Liver (tissue), 9 donors: ENCODE measurements around the gene RINT1. TPM values are rescaled to one million over a fixed set of nuclear protein-coding genes. Genes with fewer than 3 reads are reported as not detected.
"Not testable (repeated sequence)": the region's sequence is repeated elsewhere in the genome, so short reads cannot be mapped to it uniquely, and the experiment has no call there.

Source experiments
- DNase-seq: peaks from one replicate; pipeline ENCODE4 v3.0.0-alpha.2; 2017; ENCODE audit warnings: low spot score
- H3K27ac ChIP-seq, 2 donors: one replicate each; pipeline ENCODE4 v1.7.0; 2013; ENCODE audit warnings: inconsistent platforms in 2 of 2, low read length in 2 of 2, control low read depth in 1 of 2, low read depth in 1 of 2, mild to moderate bottlenecking in 1 of 2
- H3K27me3 ChIP-seq, 4 donors: one replicate each; pipeline versions ENCODE4 v1.6.1 to v1.7.0; 2013; ENCODE audit warnings: low read length in 3 of 4, inconsistent platforms in 1 of 4, mild to moderate bottlenecking in 1 of 4, moderate library complexity in 1 of 4; ENCODE audit not compliant: control insufficient read depth in 4 of 4, insufficient read depth in 4 of 4
- H3K36me3 ChIP-seq, 4 donors: one replicate each; pipeline versions ENCODE4 v1.6.1 to v1.7.0; 2013; ENCODE audit warnings: low read length in 3 of 4, mild to moderate bottlenecking in 3 of 4, low read depth in 1 of 4, moderate library complexity in 1 of 4; ENCODE audit not compliant: control insufficient read depth in 4 of 4, insufficient read depth in 3 of 4
- H3K4me1 ChIP-seq, 4 donors: one replicate each; pipeline versions ENCODE4 v1.6.1 to v1.7.0; 2013; ENCODE audit warnings: low read length in 3 of 4, mild to moderate bottlenecking in 3 of 4, moderate library complexity in 1 of 4; ENCODE audit not compliant: control insufficient read depth in 4 of 4, insufficient read depth in 4 of 4
- H3K4me3 ChIP-seq, 3 donors: one replicate each; pipeline versions ENCODE4 v1.6.1 to v1.7.0; 2013; ENCODE audit warnings: low read length in 3 of 3, control low read depth in 1 of 3, low read depth in 1 of 3, mild to moderate bottlenecking in 1 of 3
- H3K9ac ChIP-seq, 2 donors: one replicate each; pipeline ENCODE4 v1.7.0; 2013; ENCODE audit warnings: low read length in 2 of 2, mild to moderate bottlenecking in 2 of 2, moderate library complexity in 2 of 2, control low read depth in 1 of 2, low read depth in 1 of 2
- H3K9me3 ChIP-seq, 4 donors: one replicate each; pipeline versions ENCODE4 v1.6.1 to v1.7.0; 2013; ENCODE audit warnings: low read length in 3 of 4; ENCODE audit not compliant: control insufficient read depth in 4 of 4
- EGR1 ChIP-seq, 2 donors: IDR thresholded peaks; 2 replicates each; pipeline ENCODE4 v1.6.1; 2016 to 2018; ENCODE audit warnings: antibody characterized with exemption in 2 of 2, low read depth in 2 of 2
- FOXA1 ChIP-seq: IDR thresholded peaks from 2 replicates; pipeline ENCODE4 v1.6.1; 2016; ENCODE audit warnings: antibody characterized with exemption
- FOXA2 ChIP-seq: IDR thresholded peaks from 2 replicates; pipeline ENCODE4 v1.6.1; 2016; ENCODE audit warnings: antibody characterized with exemption
- GABPA ChIP-seq, 2 donors: IDR thresholded peaks in 1 of 2; conservative IDR thresholded peaks in 1 of 2; 2 replicates each; pipeline ENCODE4 v1.6.1; 2016; ENCODE audit warnings: antibody characterized with exemption in 2 of 2, mild to moderate bottlenecking in 1 of 2, moderate library complexity in 1 of 2
- HNF4A ChIP-seq, 2 donors: conservative IDR thresholded peaks; 2 replicates each; pipeline ENCODE4 v1.6.1; 2016; ENCODE audit warnings: antibody characterized with exemption in 2 of 2, mild to moderate bottlenecking in 2 of 2
- HNF4G ChIP-seq: IDR thresholded peaks from 2 replicates; pipeline ENCODE4 v1.6.1; 2016; ENCODE audit warnings: antibody characterized with exemption
- NR2F2 ChIP-seq: IDR thresholded peaks from 2 replicates; pipeline ENCODE4 v1.6.1; 2016; ENCODE audit warnings: antibody characterized with exemption
- RAD21 ChIP-seq, 2 donors: IDR thresholded peaks; 2 replicates each; pipeline ENCODE4 v1.6.1; 2016; ENCODE audit warnings: antibody characterized with exemption in 2 of 2, mild to moderate bottlenecking in 2 of 2
- RXRA ChIP-seq, 2 donors: IDR thresholded peaks; 2 replicates each; pipeline ENCODE4 v1.6.1; 2017 to 2018; ENCODE audit warnings: antibody characterized with exemption in 2 of 2, mild to moderate bottlenecking in 1 of 2
- SP1 ChIP-seq: IDR thresholded peaks from 2 replicates; pipeline ENCODE4 v1.6.1; 2018; ENCODE audit warnings: antibody characterized with exemption, mild to moderate bottlenecking
- TAF1 ChIP-seq: conservative IDR thresholded peaks from 2 replicates; pipeline ENCODE4 v1.6.1; 2016; ENCODE audit warnings: antibody characterized with exemption, mild to moderate bottlenecking
- YY1 ChIP-seq: IDR thresholded peaks from 2 replicates; pipeline ENCODE4 v1.6.1; 2016; ENCODE audit warnings: antibody characterized with exemption, mild to moderate bottlenecking
- WGBS: extraction: QIAGEN DNeasy Blood & Tissue Kit; methylation state at CpG from one replicate; pipeline ENCODE4 v1.1.7; 2013; 5-methylcytosine and 5-hydroxymethylcytosine counted together
- polyA plus RNA-seq, 2 donors: library from polyadenylated mRNA; stranded (reverse) in 1 of 2; unstranded in 1 of 2; fragments of 200-250 nt in 1 of 2; fragments of >200 nt in 1 of 2; fragmentation: Nextera tagmentation in 1 of 2; extraction: Ambion mirVana in 1 of 2; gene quantifications; one replicate each; pipeline versions ENCODE4 v1.2.1 to v1.2.3, GENCODE V29; 2013 to 2015
- total RNA-seq, 2 donors: library from RNA; depleted of rRNA; stranded (reverse); fragments of >200 nt; gene quantifications; one replicate each; pipeline ENCODE4 v1.2.3, GENCODE V29; 2014
- TF ChIP-seq, protein P1 (sequence below): fragments of 150-350 bp; IDR thresholded peaks from 2 replicates; pipeline ENCODE4 v1.5.1; 2017; ENCODE audit warnings: improper control_type of control experiment, low read depth, low read length; ENCODE audit not compliant: missing input control
- TF ChIP-seq, protein P2 (sequence below): IDR thresholded peaks from 2 replicates; pipeline ENCODE4 v1.6.1; 2016; ENCODE audit warnings: antibody characterized with exemption, mild to moderate bottlenecking
- TF ChIP-seq, protein P3 (sequence below): IDR thresholded peaks from 2 replicates; pipeline ENCODE4 v1.6.1; 2016; ENCODE audit warnings: antibody characterized with exemption
- donor health status: healthy.
- donor health status: healthy.
- donor health status: healthy.
- donor health status: healthy.
- donor health status: healthy.

RINT1 gene
- total and polyA plus RNA-seq, 4 donors: 4.5 to 10.9 (median 7.2) TPM

DNA sequence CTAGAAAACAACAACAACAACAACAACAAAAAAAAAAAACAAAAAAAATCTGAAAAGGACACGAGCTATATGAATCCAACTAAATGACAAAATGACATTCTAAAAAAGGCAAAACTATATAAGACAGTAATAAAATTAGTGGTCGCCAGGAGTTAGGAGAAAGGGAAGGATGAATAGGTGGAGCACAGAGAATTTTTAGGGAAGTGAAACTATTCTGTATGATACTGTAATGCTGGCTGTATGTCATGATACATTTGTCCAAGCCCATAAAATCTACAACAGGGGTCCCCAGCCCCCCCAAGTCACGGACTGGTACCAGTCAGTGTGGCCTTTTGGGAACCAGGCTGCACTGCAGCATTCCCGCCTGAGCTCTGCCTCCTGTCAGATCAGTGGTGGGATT lies 7.2 kb upstream of the RINT1 start:
- no peaks in the 10 kb centered on the region for H3K9me3 ChIP-seq
- H3K4me1 ChIP-seq: peaks cover 5 to 10% (median 8%) of the 10 kb centered on the region in 4 donors
- 87% methylated on average over 4 of the region's 4 CpGs for WGBS
- no peak for DNase-seq
- H3K27me3 ChIP-seq: no peaks in the 10 kb centered on the region
- no peak for TF ChIP-seq GABPA (IDR thresholded peaks at IDR 0.05 in 1 of 2, conservative IDR thresholded peaks at IDR 0.05 in 1 of 2)
- no peak for TF ChIP-seq HNF4G
- TF ChIP-seq FOXA1: no peak
- no peak for TF ChIP-seq TAF1
- TF ChIP-seq EGR1 (IDR thresholded peaks at IDR 0.05; ENCODE audit: low read depth in 2 of 2): no peak
- TF ChIP-seq YY1: no peak
- TF ChIP-seq, protein P1, sequence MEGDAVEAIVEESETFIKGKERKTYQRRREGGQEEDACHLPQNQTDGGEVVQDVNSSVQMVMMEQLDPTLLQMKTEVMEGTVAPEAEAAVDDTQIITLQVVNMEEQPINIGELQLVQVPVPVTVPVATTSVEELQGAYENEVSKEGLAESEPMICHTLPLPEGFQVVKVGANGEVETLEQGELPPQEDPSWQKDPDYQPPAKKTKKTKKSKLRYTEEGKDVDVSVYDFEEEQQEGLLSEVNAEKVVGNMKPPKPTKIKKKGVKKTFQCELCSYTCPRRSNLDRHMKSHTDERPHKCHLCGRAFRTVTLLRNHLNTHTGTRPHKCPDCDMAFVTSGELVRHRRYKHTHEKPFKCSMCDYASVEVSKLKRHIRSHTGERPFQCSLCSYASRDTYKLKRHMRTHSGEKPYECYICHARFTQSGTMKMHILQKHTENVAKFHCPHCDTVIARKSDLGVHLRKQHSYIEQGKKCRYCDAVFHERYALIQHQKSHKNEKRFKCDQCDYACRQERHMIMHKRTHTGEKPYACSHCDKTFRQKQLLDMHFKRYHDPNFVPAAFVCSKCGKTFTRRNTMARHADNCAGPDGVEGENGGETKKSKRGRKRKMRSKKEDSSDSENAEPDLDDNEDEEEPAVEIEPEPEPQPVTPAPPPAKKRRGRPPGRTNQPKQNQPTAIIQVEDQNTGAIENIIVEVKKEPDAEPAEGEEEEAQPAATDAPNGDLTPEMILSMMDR: no peak
- no peak for TF ChIP-seq HNF4A (conservative IDR thresholded peaks at IDR 0.05)
- TF ChIP-seq NR2F2: no peak
- no peak for TF ChIP-seq SP1
- H3K36me3 ChIP-seq: no peaks in the 10 kb centered on the region
- no peak overlapping the region for H3K27ac ChIP-seq
- H3K9ac ChIP-seq: no peak overlapping the region
- H3K4me3 ChIP-seq: no peak overlapping the region

DNA sequence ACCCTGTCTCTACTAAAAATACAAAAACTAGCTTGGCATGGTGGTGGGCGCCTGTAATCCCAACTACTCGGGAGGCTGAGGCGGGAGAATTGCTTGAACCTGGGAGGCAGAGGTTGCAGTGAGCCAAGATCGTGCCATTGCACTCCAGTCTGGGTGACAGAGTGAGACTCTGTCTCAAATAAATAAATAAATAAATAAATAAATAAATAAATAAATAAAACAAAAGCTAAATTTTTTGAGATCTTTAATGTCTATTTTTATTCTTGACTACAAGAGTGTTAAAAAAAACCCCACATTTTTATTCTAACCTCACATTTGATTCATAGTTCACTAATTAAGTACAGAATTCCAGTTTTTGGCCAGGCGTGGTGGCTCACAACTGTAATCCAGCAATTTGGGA lies 4.3 kb upstream of the RINT1 start:
- not testable (repeated sequence) for H3K9me3 ChIP-seq, H3K4me1 ChIP-seq, H3K36me3 ChIP-seq, H3K27ac ChIP-seq, DNase-seq, H3K4me3 ChIP-seq, H3K27me3 ChIP-seq, H3K9ac ChIP-seq
- 97% methylated on average over 5 of the region's 5 CpGs for WGBS

DNA sequence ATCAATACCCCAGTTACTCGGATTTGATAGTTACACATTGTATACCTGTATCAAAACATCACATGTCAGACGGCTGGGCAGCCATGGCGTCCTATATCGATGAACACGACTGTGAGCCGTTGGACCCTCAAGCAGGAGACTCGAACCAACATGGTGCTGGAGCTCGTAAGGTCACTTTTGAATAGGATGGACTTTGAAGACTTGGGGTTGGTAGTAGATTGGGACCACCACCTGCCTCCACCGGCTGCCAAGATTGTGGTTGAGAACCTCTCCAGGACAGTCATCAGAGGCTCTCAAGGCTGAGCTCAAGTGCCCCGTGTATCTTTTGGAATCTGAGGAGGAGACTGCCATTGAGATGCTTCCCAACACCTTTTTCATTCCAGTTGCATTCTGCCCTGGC lies 1.9 kb upstream of the RINT1 start:
- Histone ChIP-seq H3K27me3 (no peaks in the 10 kb centered on the region), H3K9ac (no peak overlapping the region), H3K4me3 (no peak overlapping the region), H3K4me1 (peaks cover 0 to 17% (median 15%) of the 10 kb centered on the region in 4 donors), H3K27ac (no peak overlapping the region), H3K36me3 (no peaks in the 10 kb centered on the region), H3K9me3 (no peaks in the 10 kb centered on the region)
- WGBS: 93% methylated on average over 10 of the region's 10 CpGs
- no peak for DNase-seq
- TF ChIP-seq NR2F2 (no peak), TAF1 (no peak), SP1 (no peak), HNF4A (conservative IDR thresholded peaks at IDR 0.05) (no peak), FOXA2 (no peak), FOXA1 (no peak), RAD21 (IDR thresholded peaks at IDR 0.05) (no peak), RXRA (IDR thresholded peaks at IDR 0.05) (no peak), EGR1 (IDR thresholded peaks at IDR 0.05; ENCODE audit: low read depth in 2 of 2) (no peak), YY1 (no peak), GABPA (IDR thresholded peaks at IDR 0.05 in 1 of 2, conservative IDR thresholded peaks at IDR 0.05 in 1 of 2) (no peak)

DNA sequence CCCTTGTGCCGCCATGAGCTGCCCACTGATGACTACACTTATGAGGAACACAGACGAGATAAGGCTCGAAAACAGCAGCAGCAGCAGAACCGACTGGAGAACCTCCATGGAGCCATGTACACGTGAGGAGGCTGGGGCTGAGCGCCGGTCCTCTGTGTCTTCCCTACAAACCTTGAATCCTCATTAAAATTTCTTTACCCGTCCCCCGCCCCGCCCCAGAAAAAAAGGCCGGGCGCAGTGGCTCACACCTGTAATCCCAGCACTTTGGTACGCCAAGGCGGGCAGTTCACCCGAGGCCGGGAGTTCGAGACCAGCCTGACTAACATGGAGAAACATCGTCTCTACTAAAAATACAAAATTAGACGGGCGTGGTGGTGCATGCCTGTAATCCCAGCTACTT lies 1.5 kb upstream of the RINT1 start:
- Histone ChIP-seq H3K9me3 (no peaks in the 10 kb centered on the region), H3K27ac (no peak overlapping the region), H3K4me1 (peaks cover 0 to 17% (median 15%) of the 10 kb centered on the region in 4 donors), H3K36me3 (no peaks in the 10 kb centered on the region), H3K27me3 (no peaks in the 10 kb centered on the region), H3K9ac (no peak overlapping the region), H3K4me3 (no peak overlapping the region)
- no peak for DNase-seq
- WGBS: 97% methylated on average over 20 of the region's 20 CpGs
- TF ChIP-seq, protein P1: no peak
- TF ChIP-seq, protein P2, sequence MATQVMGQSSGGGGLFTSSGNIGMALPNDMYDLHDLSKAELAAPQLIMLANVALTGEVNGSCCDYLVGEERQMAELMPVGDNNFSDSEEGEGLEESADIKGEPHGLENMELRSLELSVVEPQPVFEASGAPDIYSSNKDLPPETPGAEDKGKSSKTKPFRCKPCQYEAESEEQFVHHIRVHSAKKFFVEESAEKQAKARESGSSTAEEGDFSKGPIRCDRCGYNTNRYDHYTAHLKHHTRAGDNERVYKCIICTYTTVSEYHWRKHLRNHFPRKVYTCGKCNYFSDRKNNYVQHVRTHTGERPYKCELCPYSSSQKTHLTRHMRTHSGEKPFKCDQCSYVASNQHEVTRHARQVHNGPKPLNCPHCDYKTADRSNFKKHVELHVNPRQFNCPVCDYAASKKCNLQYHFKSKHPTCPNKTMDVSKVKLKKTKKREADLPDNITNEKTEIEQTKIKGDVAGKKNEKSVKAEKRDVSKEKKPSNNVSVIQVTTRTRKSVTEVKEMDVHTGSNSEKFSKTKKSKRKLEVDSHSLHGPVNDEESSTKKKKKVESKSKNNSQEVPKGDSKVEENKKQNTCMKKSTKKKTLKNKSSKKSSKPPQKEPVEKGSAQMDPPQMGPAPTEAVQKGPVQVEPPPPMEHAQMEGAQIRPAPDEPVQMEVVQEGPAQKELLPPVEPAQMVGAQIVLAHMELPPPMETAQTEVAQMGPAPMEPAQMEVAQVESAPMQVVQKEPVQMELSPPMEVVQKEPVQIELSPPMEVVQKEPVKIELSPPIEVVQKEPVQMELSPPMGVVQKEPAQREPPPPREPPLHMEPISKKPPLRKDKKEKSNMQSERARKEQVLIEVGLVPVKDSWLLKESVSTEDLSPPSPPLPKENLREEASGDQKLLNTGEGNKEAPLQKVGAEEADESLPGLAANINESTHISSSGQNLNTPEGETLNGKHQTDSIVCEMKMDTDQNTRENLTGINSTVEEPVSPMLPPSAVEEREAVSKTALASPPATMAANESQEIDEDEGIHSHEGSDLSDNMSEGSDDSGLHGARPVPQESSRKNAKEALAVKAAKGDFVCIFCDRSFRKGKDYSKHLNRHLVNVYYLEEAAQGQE: no peak
- TF ChIP-seq TAF1: no peak
- TF ChIP-seq, protein P3, sequence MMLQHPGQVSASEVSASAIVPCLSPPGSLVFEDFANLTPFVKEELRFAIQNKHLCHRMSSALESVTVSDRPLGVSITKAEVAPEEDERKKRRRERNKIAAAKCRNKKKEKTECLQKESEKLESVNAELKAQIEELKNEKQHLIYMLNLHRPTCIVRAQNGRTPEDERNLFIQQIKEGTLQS: no peak
- no peak for TF ChIP-seq FOXA2
